Duodenal mucosa (tissue), 2 donors: Measurements from ENCODE around the gene RHBDF2.

Experiments
- H3K27ac ChIP-seq: one replicate; pipeline ENCODE4 v1.7.0; 2013; ENCODE audit warnings: low read depth, low read length
- H3K27me3 ChIP-seq, 2 donors: one replicate each; pipeline ENCODE4 v1.7.0; 2013; ENCODE audit warnings: low read length in 2 of 2, control low read depth in 1 of 2; ENCODE audit not compliant: insufficient read depth in 2 of 2, control insufficient read depth in 1 of 2
- H3K36me3 ChIP-seq, 2 donors: one replicate each; pipeline ENCODE4 v1.7.0; 2013; ENCODE audit warnings: low read length in 2 of 2, control low read depth in 1 of 2; ENCODE audit not compliant: insufficient read depth in 2 of 2, control insufficient read depth in 1 of 2
- H3K4me1 ChIP-seq, 2 donors: one replicate each; pipeline ENCODE4 v1.7.0; 2013; ENCODE audit warnings: low read length in 2 of 2, control low read depth in 1 of 2; ENCODE audit not compliant: insufficient read depth in 2 of 2, control insufficient read depth in 1 of 2
- H3K4me3 ChIP-seq, 2 donors: one replicate each; pipeline ENCODE4 v1.7.0; 2013; ENCODE audit warnings: low read length in 2 of 2, low read depth in 1 of 2
- H3K9ac ChIP-seq, 2 donors: one replicate each; pipeline ENCODE4 v1.7.0; 2013; ENCODE audit warnings: low read length in 2 of 2, low read depth in 1 of 2
- H3K9me3 ChIP-seq, 2 donors: one replicate each; pipeline ENCODE4 v1.7.0; 2013; ENCODE audit warnings: low read length in 2 of 2, control low read depth in 1 of 2; ENCODE audit not compliant: control insufficient read depth in 1 of 2

The RHBDF2 gene

DNA sequence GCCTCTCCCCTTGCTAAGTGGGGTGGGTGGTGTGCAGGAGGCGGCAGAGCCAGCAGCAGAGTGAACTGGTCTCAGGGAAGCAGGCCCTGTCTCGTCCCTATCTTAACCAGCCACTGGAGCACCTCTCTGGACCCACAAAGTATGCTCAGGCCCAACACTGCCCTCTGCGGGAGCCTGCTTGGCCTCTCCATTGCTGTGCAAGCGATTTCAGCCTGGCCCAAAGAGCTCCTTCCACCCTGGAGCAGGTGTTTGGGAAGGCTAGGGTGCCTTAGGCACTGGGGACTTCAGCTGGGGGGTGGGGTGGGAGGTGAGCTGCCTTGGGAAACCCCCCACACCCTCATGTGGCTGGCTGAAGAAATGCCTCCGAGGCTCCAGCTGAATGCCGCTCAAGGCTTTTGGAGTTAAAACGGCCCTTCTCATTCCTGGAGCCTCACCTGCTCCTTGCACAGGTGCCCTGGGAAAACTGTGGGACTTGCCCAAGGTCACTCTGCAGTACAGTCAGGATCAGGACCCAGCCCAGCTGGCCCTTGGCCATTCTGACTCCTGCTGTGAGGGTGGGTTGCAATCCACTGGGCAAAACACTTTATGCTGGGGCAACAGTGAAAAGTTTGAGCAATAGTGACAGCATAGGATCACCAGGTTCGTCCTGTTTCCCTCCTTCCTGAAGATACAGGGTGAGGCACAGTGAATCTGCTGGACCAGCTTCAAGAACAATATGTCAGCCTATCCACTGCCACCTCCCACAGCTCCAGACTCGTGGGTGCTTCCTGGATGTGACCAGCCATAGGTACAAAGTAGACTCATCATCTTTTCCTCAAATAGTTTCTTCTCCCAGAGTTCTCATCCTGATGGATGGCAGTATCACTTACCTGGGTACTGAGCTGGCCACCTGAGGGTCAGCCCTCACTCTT is 42.4 kb downstream of the RHBDF2 start:
- H3K4me1 ChIP-seq, result no peaks in the 10 kb centered on the region

DNA sequence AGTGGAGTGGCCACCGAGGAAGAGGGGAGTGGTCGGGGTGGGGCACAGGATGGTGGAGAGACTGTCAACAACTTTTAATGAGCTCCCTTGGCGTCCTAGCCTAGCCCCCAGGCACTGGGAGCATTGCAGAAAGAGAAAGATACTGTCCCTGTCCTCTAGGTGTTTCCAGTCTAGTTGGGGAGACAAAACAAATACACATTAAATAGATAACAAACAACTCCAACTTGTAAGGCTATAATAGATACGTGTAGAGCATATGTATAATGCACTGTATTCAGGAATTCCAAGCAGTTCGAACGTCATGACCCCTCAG is 47.8 kb downstream of the RHBDF2 start:
- no peak overlapping the region for H3K4me3 ChIP-seq

More for the DNA sequence above, 42.4 kb downstream of the RHBDF2 start:
- no peaks in the 10 kb centered on the region for H3K27me3 ChIP-seq
- H3K9me3 ChIP-seq, result no peaks in the 10 kb centered on the region
- H3K4me3 ChIP-seq, result no peak overlapping the region
- H3K9ac ChIP-seq, result no peak overlapping the region
- no peaks in the 10 kb centered on the region for H3K36me3 ChIP-seq
- H3K27ac ChIP-seq, result no peak overlapping the region

DNA sequence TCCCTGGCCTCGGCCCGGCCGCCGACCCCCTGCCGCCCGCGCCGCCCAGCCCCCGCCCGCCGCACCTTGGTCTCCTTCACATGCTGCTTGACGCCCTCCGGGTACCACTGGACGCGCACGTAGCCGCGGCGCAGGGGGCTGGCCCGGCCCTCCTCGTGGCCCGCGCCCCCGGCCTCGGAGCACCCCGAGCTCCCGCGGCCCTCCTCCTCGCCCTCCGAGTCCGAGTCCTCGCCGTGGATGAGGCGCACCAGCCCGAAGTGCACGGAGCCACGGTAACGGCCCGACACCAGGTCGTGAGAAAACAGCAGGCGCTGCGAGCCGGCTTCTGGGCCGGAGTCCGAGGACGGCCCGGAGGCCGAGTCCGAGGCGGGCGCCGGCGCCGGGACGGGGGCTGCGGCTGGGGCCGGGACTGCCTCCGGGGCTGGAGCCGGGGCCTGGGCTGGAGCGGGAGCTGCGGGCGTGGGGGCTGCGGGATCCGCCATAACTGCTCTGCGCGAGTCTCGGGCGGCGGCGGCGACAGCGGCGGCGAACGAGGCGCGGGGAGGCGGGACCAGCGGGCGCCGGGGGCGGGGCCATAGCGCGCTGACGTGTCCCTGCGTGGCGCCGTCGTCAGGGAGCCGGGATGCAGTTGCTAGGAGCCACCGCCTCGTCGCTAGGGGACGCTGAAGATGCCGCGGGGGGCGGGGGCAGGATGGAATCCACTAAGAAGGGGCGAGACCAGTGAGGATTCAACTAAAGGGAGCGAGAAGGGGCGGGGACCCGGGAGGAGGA is 48.4 kb downstream of the RHBDF2 start, which contains the start of gene UBE2O:
Gene UBE2O (minus strand): TSS at position 493 of the 771 bp plus-strand sequence. CDS start 11 bp downstream, at position 482.
- Histone ChIP-seq H3K36me3 (no peaks in the 10 kb centered on the region), H3K4me3 (peak within 1 kb of the TSS; percentile 77 to 79), H3K4me1 (peaks cover 8 to 16% of the 10 kb centered on the region in 2 donors), H3K27ac (no peak within 1 kb of the TSS), H3K9me3 (no peaks in the 10 kb centered on the region), H3K27me3 (no peaks in the 10 kb centered on the region), H3K9ac (peak within 1 kb of the TSS; percentile 66 to 73)

More for the DNA sequence above, 47.8 kb downstream of the RHBDF2 start:
- no peaks in the 10 kb centered on the region for H3K36me3 ChIP-seq
- no peak overlapping the region for H3K9ac ChIP-seq
- peaks cover 8 to 16% of the 10 kb centered on the region in 2 donors for H3K4me1 ChIP-seq
- H3K27me3 ChIP-seq, result no peaks in the 10 kb centered on the region
- H3K27ac ChIP-seq, result no peak overlapping the region
- no peaks in the 10 kb centered on the region for H3K9me3 ChIP-seq

DNA sequence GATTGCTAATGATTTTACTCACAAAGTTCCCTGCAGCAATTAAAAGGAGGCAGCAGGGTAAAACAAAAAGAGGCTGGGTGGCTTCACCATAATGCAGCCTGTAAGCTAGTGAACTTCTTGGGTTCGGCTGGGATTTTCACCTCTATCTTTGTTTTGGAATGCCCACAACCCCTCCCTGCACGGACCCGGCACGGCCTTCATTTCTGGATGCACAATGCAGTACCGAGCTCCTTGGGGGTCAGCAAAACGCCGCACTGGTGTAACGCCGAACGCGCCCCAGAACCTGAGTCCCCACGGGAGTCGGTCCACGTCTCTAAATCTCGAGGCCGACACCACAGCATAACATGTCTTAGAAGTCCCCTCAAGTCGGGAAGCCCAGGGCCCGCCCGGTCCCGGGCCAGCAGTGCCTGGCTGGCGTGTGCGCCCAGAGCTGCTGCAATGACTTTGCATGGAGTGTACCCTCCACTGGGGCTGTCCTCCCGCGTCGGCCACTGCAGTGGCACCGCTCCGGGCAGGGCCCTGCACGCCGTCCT is 49.0 kb downstream of the RHBDF2 start:
- Histone ChIP-seq H3K4me3 (peak overlapping the region; percentile 77 to 79), H3K36me3 (no peaks in the 10 kb centered on the region), H3K9ac (peak overlapping the region; percentile 51 to 73), H3K4me1 (peaks cover 11 to 17% of the 10 kb centered on the region in 2 donors), H3K27me3 (no peaks in the 10 kb centered on the region), H3K27ac (no peak overlapping the region), H3K9me3 (no peaks in the 10 kb centered on the region)

DNA sequence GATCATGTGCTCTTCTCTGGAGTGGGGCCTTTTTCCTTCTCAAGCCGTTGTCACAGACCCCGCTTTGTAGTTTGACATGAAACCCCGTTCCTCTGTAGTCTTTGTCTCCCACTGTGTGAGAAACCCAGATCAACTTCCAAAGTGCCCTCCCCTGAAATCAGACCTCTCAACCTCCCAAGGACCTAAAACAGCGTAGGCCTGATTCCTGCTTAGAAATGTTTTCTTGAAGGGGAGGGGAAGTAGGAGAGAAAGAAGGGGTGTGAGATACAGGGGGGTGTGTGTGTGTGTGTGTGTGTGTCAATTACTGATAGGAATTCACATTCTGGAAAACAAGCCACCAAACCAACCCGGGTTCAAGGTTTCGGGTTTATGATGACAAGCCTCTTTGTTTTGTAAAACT is 49.7 kb downstream of the RHBDF2 start:
- Histone ChIP-seq H3K9ac (peak overlapping the region in 1 of 2 donors; percentile 73), H3K27me3 (no peaks in the 10 kb centered on the region), H3K9me3 (no peaks in the 10 kb centered on the region), H3K4me1 (peaks cover 18 to 24% of the 10 kb centered on the region in 2 donors), H3K36me3 (no peaks in the 10 kb centered on the region), H3K4me3 (peak overlapping the region; percentile 77 to 79), H3K27ac (no peak overlapping the region)

DNA sequence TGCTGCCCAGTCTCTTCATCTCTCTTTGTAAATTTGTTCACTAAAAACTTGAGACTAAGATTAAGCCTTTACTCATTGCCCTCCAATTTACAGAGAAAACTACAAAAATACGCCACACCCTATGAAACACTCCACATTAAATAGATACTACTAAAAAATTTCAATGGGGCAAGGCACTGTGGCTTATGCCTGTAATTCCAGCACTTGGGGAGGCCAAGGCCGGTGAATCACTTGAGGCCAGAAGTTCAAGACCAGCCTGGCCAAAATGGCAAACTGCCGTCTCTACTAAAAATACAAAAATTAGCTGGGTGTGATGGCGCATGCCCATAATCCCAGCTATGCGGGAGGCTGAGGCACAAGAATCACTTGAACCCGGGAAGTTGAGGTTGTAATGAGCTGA is 52.1 kb downstream of the RHBDF2 start:
- H3K9ac ChIP-seq, result no peak overlapping the region
- no peaks in the 10 kb centered on the region for H3K36me3 ChIP-seq
- H3K9me3 ChIP-seq, result no peaks in the 10 kb centered on the region
- H3K27me3 ChIP-seq, result no peaks in the 10 kb centered on the region
- H3K27ac ChIP-seq, result no peak overlapping the region
- H3K4me3 ChIP-seq, result no peak overlapping the region
- H3K4me1 ChIP-seq, result peaks cover 20 to 29% of the 10 kb centered on the region in 2 donors

DNA sequence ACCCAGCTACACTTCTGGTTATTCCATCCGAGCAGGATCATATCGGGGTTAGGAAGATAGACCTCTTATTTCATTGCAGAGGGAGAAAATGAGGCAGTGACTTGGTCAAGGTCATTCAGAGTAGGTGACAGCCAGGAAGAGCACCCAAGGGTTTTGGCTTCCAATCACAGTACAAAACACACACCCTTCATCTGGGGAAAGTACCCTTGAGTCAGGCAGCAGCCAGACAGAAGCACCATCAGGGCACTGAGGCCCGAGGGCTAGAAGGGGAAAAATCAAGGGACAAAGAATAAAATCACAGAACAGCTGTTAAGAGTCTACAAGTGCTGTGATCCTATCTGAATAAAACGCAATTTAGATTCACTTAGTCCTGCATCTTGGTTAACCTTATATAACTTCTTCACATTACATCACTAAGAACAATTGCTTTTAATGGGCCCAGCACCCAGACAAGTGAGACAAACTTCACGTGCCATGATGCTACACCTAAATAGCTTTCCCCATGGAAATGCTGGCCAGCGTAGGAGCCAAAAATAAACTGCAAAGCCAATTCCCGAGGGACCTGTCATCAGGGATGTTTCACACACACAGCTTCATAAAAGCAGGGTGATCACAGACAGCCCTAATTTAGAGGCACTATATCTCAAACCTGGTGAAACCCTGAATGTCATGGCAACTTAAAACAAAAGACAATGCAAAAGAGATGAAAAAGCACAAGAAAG is 53.1 kb downstream of the RHBDF2 start:
- Histone ChIP-seq H3K4me1 (peaks cover 20 to 29% of the 10 kb centered on the region in 2 donors), H3K27me3 (no peaks in the 10 kb centered on the region), H3K9me3 (no peaks in the 10 kb centered on the region), H3K27ac (no peak overlapping the region), H3K9ac (no peak overlapping the region), H3K4me3 (no peak overlapping the region), H3K36me3 (no peaks in the 10 kb centered on the region)

DNA sequence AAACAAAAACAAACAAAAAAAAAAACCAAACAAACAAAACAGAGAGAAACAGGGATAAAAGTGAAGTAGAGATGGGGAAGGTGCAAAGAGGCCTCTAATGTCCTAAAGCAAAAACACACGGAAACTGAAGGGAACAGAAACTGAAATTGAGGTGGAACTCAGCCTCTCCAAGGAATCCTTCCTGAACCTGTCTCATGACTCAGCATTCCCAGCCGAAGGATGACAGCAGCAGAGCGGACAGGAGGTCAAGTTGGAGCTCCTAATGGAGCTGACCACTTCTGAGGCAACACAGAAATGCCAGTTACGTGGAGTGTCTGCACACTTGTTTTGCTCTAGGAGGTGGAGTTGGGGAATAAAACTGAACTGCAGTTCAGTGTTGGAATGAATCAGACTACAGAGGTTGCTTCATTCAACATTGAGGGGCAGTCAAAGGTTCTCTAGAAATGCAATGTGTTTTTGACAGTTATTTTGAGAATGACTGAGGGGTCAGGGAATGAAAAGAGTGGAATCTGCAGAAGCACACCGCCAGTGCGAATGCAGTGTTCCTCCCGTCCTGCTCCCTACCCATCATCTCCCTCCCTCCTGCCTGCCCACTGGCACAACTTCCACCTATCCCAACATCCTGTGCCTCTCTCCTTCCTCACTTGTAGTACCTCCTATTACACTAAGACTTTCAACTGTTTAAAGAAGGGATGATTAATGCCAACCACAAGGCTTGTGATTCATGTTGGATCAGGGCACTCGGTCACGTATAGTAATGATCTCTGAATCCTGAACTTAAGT is 54.6 kb downstream of the RHBDF2 start:
- no peaks in the 10 kb centered on the region for H3K27me3 ChIP-seq
- no peak overlapping the region for H3K9ac ChIP-seq
- no peak overlapping the region for H3K4me3 ChIP-seq
- H3K4me1 ChIP-seq, result peaks cover 15 to 22% of the 10 kb centered on the region in 2 donors
- H3K9me3 ChIP-seq, result no peaks in the 10 kb centered on the region
- no peak overlapping the region for H3K27ac ChIP-seq
- no peaks in the 10 kb centered on the region for H3K36me3 ChIP-seq

DNA sequence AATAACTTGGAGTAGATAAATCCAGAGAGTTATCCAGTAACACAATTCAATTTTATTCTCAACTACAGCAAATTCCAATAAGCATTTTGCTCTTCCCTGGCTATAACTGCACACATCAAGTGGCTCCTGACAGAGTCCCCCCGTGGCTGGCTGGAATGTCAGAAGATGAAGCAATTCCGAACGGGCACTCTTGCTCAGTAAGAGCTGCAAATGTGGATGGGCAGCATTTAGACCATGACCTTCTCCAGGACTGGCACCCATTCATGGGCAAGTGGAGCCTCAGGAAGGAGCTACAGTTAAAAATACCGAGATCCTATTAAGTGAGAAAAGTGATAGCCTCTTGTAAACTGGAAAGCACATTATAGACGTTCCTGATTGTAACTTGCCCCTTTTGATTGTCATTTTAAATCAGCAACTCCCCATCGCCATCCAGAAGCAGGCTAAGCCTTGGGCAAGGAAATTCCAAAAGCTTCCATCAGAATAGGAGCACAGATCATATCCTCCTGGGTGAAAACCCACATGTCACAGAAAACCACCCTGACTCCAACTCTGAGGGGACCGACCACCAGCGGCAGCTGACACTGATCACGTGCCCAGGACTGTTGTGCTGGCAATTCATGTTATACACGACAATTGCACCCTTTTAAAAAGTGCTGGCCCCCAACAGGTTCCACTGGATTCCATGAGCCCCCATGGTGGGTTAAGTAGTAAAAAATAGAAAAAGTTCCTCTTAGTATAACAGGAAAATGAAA is 55.4 kb downstream of the RHBDF2 start:
- no peak overlapping the region for H3K27ac ChIP-seq
- peaks cover 12 to 16% of the 10 kb centered on the region in 2 donors for H3K4me1 ChIP-seq
- no peaks in the 10 kb centered on the region for H3K9me3 ChIP-seq
- H3K27me3 ChIP-seq, result no peaks in the 10 kb centered on the region
- no peaks in the 10 kb centered on the region for H3K36me3 ChIP-seq
- H3K4me3 ChIP-seq, result no peak overlapping the region
- H3K9ac ChIP-seq, result no peak overlapping the region
